Neutrophil (primary cell): ENCODE measurements around the gene JAK1.
"Not testable (repeated sequence)": the region's sequence is repeated elsewhere in the genome, so short reads cannot be mapped to it uniquely, and the experiment has no call there.

Experiments
- H3K27ac ChIP-seq: fragments of 200-600 bp; sonication (generic); 2 replicates; pipeline ENCODE4 v1.5.1; 2016; ENCODE audit warnings: mild to moderate bottlenecking, moderate library complexity
- H3K27me3 ChIP-seq: fragments of 200-600 bp; sonication (generic); 2 replicates; pipeline ENCODE4 v1.6.0; 2016; ENCODE audit warnings: mild to moderate bottlenecking
- H3K36me3 ChIP-seq: fragments of 200-600 bp; sonication (generic); 2 replicates; pipeline ENCODE4 v1.5.1; 2017
- H3K4me1 ChIP-seq, 2 experiments: fragments of 200-600 bp in 1 of 2; sonication (generic) in 1 of 2; 1 replicate in 1 of 2; 2 replicates in 1 of 2; pipeline versions ENCODE4 v1.5.1 to v1.6.1; 2013 to 2016; ENCODE audit warnings: low read depth in 1 of 2, low read length in 1 of 2, mild to moderate bottlenecking in 1 of 2, moderate library complexity in 1 of 2; ENCODE audit not compliant: control insufficient read depth in 1 of 2, insufficient read depth in 1 of 2
- H3K4me3 ChIP-seq, 2 experiments: fragments of 200-600 bp in 1 of 2; sonication (generic) in 1 of 2; 1 replicate in 1 of 2; 2 replicates in 1 of 2; pipeline ENCODE4 v1.5.1; 2013 to 2016; ENCODE audit warnings: low read depth in 1 of 2, low read length in 1 of 2, mild to moderate bottlenecking in 1 of 2, moderate library complexity in 1 of 2
- H3K9me3 ChIP-seq: fragments of 200-600 bp; sonication (generic); 2 replicates; pipeline ENCODE4 v1.5.1; 2016
- TF ChIP-seq, protein P1 (sequence below): fragments of 200-600 bp; sonication (generic); IDR thresholded peaks from 2 replicates; pipeline ENCODE4 v1.5.1; 2016; ENCODE audit warnings: antibody characterized with exemption

The JAK1 gene

DNA sequence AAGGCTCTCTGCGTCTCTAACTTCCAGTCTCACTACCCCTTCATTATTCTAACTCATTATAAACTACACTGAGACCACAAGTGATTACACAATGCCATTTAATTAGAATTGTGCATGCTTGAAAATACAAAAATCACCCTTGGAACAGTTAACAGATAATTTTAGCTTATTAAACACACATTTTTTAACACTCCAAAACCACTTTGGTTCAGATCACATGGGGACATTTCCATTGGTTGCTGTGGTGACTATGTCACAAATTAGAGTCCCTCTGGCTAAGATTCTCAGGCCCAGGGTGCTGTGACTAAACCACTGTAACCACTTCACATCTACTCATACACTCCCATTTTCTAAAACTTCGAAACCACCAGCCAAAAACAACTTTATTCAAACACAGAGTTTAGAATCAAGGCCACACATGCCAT is 43.0 kb downstream of the JAK1 start:
- H3K9me3 ChIP-seq = no peaks in the 10 kb centered on the region
- TF ChIP-seq, protein P1, sequence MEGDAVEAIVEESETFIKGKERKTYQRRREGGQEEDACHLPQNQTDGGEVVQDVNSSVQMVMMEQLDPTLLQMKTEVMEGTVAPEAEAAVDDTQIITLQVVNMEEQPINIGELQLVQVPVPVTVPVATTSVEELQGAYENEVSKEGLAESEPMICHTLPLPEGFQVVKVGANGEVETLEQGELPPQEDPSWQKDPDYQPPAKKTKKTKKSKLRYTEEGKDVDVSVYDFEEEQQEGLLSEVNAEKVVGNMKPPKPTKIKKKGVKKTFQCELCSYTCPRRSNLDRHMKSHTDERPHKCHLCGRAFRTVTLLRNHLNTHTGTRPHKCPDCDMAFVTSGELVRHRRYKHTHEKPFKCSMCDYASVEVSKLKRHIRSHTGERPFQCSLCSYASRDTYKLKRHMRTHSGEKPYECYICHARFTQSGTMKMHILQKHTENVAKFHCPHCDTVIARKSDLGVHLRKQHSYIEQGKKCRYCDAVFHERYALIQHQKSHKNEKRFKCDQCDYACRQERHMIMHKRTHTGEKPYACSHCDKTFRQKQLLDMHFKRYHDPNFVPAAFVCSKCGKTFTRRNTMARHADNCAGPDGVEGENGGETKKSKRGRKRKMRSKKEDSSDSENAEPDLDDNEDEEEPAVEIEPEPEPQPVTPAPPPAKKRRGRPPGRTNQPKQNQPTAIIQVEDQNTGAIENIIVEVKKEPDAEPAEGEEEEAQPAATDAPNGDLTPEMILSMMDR = no peak
- no peak overlapping the region for H3K4me3 ChIP-seq
- H3K27me3 ChIP-seq = no peaks in the 10 kb centered on the region
- no peak overlapping the region for H3K27ac ChIP-seq
- H3K36me3 ChIP-seq = peaks cover 10% of the 10 kb centered on the region
- H3K4me1 ChIP-seq = peaks cover 6 to 28% of the 10 kb centered on the region in 2 experiments

DNA sequence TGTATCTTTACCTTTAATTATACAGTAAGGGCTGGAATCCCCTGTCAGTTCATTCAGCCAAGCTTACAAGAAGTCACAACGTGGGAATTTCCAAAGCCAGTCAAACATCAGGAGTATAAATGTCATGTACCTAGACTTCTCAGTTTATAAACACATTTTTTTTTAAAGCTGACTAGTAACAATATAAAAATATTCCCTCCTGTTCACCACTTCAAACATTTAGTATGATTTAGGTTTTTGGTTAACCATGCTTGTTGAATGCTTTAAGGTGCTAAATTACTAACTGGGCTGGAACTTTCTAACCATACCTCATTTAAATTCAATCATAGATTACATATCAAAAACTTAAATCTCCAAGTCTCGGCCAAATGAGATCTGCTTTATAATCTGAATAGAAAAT is 44.0 kb downstream of the JAK1 start:
- TF ChIP-seq, protein P1 = no peak
- H3K36me3 ChIP-seq = peaks cover 10% of the 10 kb centered on the region
- H3K27me3 ChIP-seq = no peaks in the 10 kb centered on the region
- H3K27ac ChIP-seq = no peak overlapping the region
- no peak overlapping the region for H3K4me3 ChIP-seq
- H3K9me3 ChIP-seq = no peaks in the 10 kb centered on the region
- H3K4me1 ChIP-seq = peaks cover 12 to 34% of the 10 kb centered on the region in 2 experiments

DNA sequence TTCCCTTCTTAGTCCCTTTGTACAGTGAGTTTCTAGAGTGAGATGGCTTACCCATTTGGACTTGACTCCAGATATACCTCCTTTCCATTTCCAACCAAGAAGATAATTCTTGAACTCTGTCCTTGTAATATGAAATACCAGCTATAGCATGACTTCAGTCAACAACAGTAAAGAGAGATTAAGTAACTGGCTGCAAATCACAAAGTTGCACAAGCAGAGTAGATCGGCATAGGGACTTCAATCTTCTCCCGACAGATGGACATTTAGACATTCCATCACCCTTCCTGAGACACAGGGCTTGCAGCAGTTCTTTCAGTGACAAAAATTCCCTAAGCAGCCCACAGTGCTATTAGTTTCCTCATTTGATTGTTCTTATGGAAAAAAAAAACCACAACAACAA is 44.6 kb downstream of the JAK1 start:
- TF ChIP-seq, protein P1 = no peak
- H3K27ac ChIP-seq = no peak overlapping the region
- H3K4me3 ChIP-seq = no peak overlapping the region
- no peaks in the 10 kb centered on the region for H3K27me3 ChIP-seq
- no peaks in the 10 kb centered on the region for H3K9me3 ChIP-seq
- peaks cover 14 to 38% of the 10 kb centered on the region in 2 experiments for H3K4me1 ChIP-seq
- peaks cover 5% of the 10 kb centered on the region for H3K36me3 ChIP-seq

DNA sequence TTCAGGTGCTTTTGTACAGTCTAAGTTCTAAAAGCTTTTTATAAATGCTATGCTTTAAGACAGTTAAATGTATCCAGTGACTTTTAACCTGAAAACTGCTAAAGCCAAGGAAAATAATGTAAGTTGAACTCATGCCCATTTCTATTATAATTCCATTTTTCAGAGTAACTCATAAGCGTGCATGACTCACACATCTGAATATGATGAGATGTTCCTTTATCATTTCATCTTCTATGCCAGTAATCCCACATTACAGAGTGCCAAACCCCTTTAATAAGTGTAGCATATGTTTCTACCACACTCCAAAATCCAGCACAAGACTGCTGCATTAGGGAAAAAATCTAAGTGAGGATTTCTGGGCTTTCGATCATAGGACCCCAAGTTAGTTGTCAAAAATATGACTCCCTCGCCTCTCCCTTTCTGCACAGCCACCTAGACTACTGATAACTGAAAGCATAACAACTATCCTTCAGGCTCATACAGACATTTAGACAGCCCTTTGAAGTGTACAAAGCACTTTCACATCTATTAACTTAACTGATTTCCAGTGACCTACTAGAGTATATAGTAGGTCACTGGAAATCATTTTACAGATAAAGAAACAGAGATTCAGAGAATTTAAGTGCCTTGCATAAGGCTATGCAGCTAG is 45.3 kb downstream of the JAK1 start:
- Histone ChIP-seq H3K4me1 (peaks cover 14 to 37% of the 10 kb centered on the region in 2 experiments), H3K9me3 (no peaks in the 10 kb centered on the region), H3K4me3 (no peak overlapping the region), H3K27me3 (no peaks in the 10 kb centered on the region), H3K27ac (no peak overlapping the region), H3K36me3 (no peaks in the 10 kb centered on the region)
- TF ChIP-seq, protein P1 = no peak

DNA sequence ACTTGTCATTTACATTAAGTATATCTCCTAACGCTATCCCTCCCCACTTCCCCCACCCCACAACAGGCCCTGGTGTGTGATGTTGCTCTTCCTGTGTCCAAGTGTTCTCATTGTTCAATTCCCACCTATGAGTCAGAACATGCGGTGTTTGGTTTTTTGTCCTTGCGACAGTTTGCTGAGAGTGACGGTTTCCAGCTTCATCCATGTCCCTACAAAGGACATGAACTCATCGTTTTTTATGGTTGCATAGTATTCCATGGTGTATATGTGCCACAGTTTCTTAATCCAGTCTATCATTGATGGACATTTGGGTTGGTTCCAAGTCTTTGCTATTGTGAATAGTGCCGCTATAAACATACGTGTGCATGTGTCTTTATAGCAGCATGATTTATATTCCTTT is 47.2 kb downstream of the JAK1 start:
- H3K27me3 ChIP-seq, H3K27ac ChIP-seq, H3K4me3 ChIP-seq, H3K9me3 ChIP-seq, H3K36me3 ChIP-seq: not testable (repeated sequence)
- peaks cover 11 to 23% of the 10 kb centered on the region in 2 experiments for H3K4me1 ChIP-seq

DNA sequence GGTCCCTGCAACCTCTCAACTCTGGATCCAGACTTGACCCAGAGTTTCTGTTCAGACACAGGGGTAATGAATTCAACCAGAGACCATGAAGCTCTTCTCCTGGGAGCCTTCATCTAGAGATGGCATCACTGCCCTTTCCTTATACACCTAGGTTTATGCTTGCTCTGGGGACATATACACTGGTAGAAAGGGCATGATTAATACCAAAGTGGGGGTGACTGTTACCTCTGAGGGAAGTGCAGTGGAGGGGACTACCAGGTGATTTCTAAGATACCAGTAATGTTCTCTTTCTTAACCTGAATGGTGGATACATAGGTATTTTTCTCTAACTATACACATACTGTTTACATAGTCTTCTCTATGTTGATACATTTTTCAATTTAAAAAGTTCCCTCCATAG is 48.4 kb downstream of the JAK1 start:
- H3K4me3 ChIP-seq = no peak overlapping the region
- H3K9me3 ChIP-seq = no peaks in the 10 kb centered on the region
- H3K4me1 ChIP-seq = peaks cover 11 to 23% of the 10 kb centered on the region in 2 experiments
- H3K27me3 ChIP-seq = no peaks in the 10 kb centered on the region
- TF ChIP-seq, protein P1 = no peak
- H3K36me3 ChIP-seq = no peaks in the 10 kb centered on the region
- peak overlapping the region; percentile 58 for H3K27ac ChIP-seq
